ENCODE results near the gene SMURF1. TPM values are rescaled to one million over a fixed set of nuclear protein-coding genes. Genes with fewer than 3 reads are reported as not detected.

The SMURF1 gene
- total and polyA plus RNA-seq, 2 of the 8 experiments (the other 6 are each of a cell fraction or from before 2014, with no cell fraction given): 9.6 to 24.5 TPM

DNA sequence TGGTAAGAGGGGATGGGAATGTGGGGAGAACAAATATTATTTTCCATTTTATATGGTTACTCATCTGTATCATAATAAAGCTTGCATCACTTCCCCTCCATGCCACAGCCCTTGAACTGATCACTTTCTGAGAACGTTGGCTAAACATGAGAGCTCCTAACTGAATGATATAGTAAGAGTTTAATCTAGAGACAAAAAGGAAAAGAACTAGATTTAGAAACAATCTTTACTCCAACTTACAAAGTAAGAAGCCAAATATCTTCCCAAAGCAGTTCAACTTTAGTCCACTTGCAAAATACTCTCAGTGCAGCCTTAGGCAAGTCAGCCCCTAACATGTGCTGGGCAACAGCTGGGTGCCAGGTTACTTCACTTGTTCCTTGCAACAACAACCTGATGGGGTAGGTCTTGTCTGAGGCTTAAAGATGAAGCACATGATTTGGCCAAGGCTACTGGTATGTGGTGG, 20.3 kb downstream of the SMURF1 start (continued):
- TF ChIP-seq, protein P1, sequence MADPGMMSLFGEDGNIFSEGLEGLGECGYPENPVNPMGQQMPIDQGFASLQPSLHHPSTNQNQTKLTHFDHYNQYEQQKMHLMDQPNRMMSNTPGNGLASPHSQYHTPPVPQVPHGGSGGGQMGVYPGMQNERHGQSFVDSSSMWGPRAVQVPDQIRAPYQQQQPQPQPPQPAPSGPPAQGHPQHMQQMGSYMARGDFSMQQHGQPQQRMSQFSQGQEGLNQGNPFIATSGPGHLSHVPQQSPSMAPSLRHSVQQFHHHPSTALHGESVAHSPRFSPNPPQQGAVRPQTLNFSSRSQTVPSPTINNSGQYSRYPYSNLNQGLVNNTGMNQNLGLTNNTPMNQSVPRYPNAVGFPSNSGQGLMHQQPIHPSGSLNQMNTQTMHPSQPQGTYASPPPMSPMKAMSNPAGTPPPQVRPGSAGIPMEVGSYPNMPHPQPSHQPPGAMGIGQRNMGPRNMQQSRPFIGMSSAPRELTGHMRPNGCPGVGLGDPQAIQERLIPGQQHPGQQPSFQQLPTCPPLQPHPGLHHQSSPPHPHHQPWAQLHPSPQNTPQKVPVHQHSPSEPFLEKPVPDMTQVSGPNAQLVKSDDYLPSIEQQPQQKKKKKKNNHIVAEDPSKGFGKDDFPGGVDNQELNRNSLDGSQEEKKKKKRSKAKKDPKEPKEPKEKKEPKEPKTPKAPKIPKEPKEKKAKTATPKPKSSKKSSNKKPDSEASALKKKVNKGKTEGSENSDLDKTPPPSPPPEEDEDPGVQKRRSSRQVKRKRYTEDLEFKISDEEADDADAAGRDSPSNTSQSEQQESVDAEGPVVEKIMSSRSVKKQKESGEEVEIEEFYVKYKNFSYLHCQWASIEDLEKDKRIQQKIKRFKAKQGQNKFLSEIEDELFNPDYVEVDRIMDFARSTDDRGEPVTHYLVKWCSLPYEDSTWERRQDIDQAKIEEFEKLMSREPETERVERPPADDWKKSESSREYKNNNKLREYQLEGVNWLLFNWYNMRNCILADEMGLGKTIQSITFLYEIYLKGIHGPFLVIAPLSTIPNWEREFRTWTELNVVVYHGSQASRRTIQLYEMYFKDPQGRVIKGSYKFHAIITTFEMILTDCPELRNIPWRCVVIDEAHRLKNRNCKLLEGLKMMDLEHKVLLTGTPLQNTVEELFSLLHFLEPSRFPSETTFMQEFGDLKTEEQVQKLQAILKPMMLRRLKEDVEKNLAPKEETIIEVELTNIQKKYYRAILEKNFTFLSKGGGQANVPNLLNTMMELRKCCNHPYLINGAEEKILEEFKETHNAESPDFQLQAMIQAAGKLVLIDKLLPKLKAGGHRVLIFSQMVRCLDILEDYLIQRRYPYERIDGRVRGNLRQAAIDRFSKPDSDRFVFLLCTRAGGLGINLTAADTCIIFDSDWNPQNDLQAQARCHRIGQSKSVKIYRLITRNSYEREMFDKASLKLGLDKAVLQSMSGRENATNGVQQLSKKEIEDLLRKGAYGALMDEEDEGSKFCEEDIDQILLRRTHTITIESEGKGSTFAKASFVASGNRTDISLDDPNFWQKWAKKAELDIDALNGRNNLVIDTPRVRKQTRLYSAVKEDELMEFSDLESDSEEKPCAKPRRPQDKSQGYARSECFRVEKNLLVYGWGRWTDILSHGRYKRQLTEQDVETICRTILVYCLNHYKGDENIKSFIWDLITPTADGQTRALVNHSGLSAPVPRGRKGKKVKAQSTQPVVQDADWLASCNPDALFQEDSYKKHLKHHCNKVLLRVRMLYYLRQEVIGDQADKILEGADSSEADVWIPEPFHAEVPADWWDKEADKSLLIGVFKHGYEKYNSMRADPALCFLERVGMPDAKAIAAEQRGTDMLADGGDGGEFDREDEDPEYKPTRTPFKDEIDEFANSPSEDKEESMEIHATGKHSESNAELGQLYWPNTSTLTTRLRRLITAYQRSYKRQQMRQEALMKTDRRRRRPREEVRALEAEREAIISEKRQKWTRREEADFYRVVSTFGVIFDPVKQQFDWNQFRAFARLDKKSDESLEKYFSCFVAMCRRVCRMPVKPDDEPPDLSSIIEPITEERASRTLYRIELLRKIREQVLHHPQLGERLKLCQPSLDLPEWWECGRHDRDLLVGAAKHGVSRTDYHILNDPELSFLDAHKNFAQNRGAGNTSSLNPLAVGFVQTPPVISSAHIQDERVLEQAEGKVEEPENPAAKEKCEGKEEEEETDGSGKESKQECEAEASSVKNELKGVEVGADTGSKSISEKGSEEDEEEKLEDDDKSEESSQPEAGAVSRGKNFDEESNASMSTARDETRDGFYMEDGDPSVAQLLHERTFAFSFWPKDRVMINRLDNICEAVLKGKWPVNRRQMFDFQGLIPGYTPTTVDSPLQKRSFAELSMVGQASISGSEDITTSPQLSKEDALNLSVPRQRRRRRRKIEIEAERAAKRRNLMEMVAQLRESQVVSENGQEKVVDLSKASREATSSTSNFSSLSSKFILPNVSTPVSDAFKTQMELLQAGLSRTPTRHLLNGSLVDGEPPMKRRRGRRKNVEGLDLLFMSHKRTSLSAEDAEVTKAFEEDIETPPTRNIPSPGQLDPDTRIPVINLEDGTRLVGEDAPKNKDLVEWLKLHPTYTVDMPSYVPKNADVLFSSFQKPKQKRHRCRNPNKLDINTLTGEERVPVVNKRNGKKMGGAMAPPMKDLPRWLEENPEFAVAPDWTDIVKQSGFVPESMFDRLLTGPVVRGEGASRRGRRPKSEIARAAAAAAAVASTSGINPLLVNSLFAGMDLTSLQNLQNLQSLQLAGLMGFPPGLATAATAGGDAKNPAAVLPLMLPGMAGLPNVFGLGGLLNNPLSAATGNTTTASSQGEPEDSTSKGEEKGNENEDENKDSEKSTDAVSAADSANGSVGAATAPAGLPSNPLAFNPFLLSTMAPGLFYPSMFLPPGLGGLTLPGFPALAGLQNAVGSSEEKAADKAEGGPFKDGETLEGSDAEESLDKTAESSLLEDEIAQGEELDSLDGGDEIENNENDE (IDR thresholded peaks at IDR 0.05; ENCODE audit: insufficient replicate concordance, low read length): no peak
- TF ChIP-seq TAF7 (optimal IDR thresholded peaks at IDR 0.05; ENCODE audit: borderline replicate concordance, low read depth, low read length) (no peak), MAFK (IDR thresholded peaks at IDR 0.05; ENCODE audit: low read depth, low read length) (no peak), HDAC2 (IDR thresholded peaks at IDR 0.05; ENCODE audit: borderline replicate concordance in 1 of 2, low read depth in 2 of 2, low read length in 2 of 2) (no peak)
- TF ChIP-seq, protein P2, sequence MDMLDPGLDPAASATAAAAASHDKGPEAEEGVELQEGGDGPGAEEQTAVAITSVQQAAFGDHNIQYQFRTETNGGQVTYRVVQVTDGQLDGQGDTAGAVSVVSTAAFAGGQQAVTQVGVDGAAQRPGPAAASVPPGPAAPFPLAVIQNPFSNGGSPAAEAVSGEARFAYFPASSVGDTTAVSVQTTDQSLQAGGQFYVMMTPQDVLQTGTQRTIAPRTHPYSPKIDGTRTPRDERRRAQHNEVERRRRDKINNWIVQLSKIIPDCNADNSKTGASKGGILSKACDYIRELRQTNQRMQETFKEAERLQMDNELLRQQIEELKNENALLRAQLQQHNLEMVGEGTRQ (IDR thresholded peaks at IDR 0.05; ENCODE audit: low read length): no peak

All from H1 (cell line).